Motor neuron (in vitro differentiated cells): ENCODE results near the gene TACR3. TPM values are rescaled to one million over a fixed set of nuclear protein-coding genes. Genes with fewer than 3 reads are reported as not detected.
"Not testable (repeated sequence)": the region's sequence is repeated elsewhere in the genome, so short reads cannot be mapped to it uniquely, and the experiment has no call there.

Experiments used
- ATAC-seq, 8 experiments: fragments of 200-7000 bp; cut with Tn5 transposase; replicated peaks in 6 of 8; 2 replicates each; pipeline ENCODE4 v1.8.0; 2021; ENCODE audit warnings: mild to moderate bottlenecking in 8 of 8, moderate library complexity in 8 of 8
- H3K27ac ChIP-seq, 2 donors: fragments of 250-450 bp; sonication (Bioruptor Pico); 2 replicates each; pipeline ENCODE4 v1.9.0; 2021; ENCODE audit warnings: antibody characterized with exemption in 2 of 2, mild to moderate bottlenecking in 2 of 2, moderate library complexity in 1 of 2
- H3K4me1 ChIP-seq, 2 donors: fragments of 250-450 bp; sonication (Bioruptor Pico); replicated peaks in 1 of 2; 2 replicates each; pipeline ENCODE4 v1.6.1; 2021; ENCODE audit warnings: antibody characterized with exemption in 2 of 2, mild to moderate bottlenecking in 2 of 2, moderate library complexity in 1 of 2
- H3K4me3 ChIP-seq, 5 donors: fragments of 250-450 bp; sonication (Bioruptor Pico); 2 replicates each; pipeline ENCODE4 v1.9.0; 2021; ENCODE audit warnings: antibody characterized with exemption in 5 of 5, mild to moderate bottlenecking in 5 of 5, moderate library complexity in 4 of 5
- WGBS, 10 experiments: fragments of 450-650 bp; shearing (Covaris generic); methylation state at CpG; one replicate each; pipeline ENCODE4 v1.0.0; 2022; 5-methylcytosine and 5-hydroxymethylcytosine counted together
- in situ Hi-C, 9 experiments: fragments of 400-800 bp; cut with MboI; loops; one replicate each; pipeline ENCODE4 v1.15.0; 2021; ENCODE audit warnings: low sequenced_read_pairs in 9 of 9, low pct_unique_long_range_greater_than_20kb in 2 of 9; ENCODE audit not compliant: unreplicated experiment in 9 of 9
- total RNA-seq, 8 experiments: library from RNA; unstranded; fragments of 300-600 nt; gene quantifications; 2 replicates each; pipeline versions ENCODE4 v1.2.3 to v1.2.4, GENCODE V29; 2022

Gene TACR3, protein sequence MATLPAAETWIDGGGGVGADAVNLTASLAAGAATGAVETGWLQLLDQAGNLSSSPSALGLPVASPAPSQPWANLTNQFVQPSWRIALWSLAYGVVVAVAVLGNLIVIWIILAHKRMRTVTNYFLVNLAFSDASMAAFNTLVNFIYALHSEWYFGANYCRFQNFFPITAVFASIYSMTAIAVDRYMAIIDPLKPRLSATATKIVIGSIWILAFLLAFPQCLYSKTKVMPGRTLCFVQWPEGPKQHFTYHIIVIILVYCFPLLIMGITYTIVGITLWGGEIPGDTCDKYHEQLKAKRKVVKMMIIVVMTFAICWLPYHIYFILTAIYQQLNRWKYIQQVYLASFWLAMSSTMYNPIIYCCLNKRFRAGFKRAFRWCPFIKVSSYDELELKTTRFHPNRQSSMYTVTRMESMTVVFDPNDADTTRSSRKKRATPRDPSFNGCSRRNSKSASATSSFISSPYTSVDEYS
- total RNA-seq = 1 to 10 TPM in 3 of 8 experiments, under 1 TPM in 4, not detected in 1; 0.05 to 2.1 (median 0.64) TPM

DNA sequence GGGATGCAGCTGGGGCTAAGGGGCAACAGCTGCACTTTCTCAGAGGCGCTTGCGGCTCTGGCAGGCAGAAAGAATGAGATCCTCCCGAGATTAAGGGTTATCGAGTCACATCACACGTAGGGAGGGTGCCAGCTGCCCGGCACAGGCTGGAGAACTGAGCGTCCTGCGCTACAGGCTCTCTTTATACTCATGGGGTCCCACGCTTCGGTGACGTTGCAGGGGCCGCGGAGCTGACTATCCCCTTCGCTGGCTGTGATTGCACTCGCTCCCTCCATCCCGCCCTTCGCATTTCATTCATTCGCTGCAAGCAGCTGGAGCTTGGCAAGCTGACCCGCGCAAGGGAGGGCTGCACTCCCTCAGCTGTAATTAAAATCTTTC lies at the start of gene TACR3:
TACR3 (minus strand) TSS at position 156 of the 378 bp plus-strand sequence. CDS start 310 bp downstream, outside the sequence.
- 3 to 23% (median 6%) methylated on average over 3 to 17 of the region's 20 CpGs; no CpG with 5 or more reads in 7 of the 10 experiments for WGBS, 10 experiments
- ATAC-seq = peak in 6 of 8 experiments; percentile 68 to 94 (median 92)
- peaks cover 0 to 7% of the 10 kb centered on the region in 2 donors for H3K4me1 ChIP-seq
- H3K4me3 ChIP-seq = peak within 1 kb of the TSS; percentile 14 to 41 (median 36)
- in situ Hi-C loops = no loop called here
- H3K27ac ChIP-seq = peak within 1 kb of the TSS in 1 of 2 donors; percentile 17

DNA sequence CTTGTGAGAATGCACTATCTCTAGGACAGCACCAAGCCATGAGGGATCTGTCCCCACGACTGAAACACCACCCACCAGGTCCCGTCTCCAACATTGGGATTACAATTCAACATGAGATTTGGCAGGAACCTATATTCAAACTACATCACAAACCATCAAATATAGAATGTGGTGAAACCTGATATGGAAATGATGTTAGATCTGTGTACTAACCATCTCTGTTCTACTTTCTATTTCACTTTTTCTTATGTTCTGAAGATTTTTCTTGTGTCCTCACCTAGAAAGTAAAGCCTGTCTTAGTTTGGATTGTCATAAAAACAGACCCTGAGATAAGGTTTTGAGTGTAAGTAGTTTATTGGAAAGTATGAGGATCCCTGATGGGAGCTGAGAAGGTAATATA lies 37.8 kb upstream of the TACR3 start:
- no peak overlapping the region for H3K4me3 ChIP-seq
- 0 to 94% (median 7%) methylated on average over 2 of the region's 2 CpGs; no CpG with 5 or more reads in 7 of the 10 experiments for WGBS, 10 experiments
- ATAC-seq = no peak
- no peaks in the 10 kb centered on the region for H3K4me1 ChIP-seq
- no peak overlapping the region for H3K27ac ChIP-seq
- in situ Hi-C loops = no loop called here

DNA sequence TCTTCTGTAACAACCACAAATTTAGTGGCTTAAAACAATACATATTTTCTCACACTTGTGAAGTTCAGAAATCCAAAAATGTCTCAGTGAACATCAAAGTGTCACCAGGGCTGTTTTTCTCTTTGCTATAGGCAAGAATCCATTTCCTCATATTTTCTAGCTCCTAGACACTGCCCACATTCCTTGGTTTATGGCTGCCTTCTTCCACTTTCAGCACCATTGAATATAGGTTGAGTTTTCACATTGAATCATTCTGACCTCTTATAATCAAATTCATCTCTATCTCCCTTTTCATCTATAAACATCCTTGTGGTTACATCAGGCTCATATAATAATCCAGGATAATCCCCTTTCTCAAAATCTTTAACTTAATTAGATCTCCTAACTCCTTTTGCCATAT lies 37.0 kb upstream of the TACR3 start:
- no peaks in the 10 kb centered on the region for H3K4me1 ChIP-seq
- in situ Hi-C loops = no loop called here
- H3K27ac ChIP-seq = no peak overlapping the region
- no peak for ATAC-seq
- H3K4me3 ChIP-seq = no peak overlapping the region

DNA sequence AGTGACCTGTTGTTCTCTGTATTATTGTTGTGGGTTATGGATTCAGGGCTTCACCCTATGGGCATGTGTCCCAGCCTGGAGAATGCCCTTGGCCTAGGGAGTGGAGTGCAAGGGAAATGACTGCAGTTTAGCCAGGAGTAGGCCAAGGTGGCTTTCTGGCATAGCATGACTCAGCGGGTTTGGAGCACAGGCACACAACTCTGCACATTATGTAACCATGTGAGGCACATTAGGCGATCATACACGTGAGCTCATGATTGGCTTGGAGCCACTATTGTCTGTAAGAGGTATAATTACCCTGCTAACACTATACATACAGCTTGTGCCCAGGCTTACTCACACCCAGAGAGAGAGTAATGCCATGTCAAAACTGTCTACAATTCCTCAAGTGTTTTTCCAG lies 35.1 kb upstream of the TACR3 start:
- Histone ChIP-seq H3K4me1 (no peaks in the 10 kb centered on the region), H3K4me3 (no peak overlapping the region), H3K27ac (no peak overlapping the region)
- WGBS, 10 experiments = 7 to 100% (median 90%) methylated on average over 2 to 3 of the region's 3 CpGs; no CpG with 5 or more reads in 7 of the 10 experiments
- in situ Hi-C loops = no loop called here
- peak in 7 of 8 experiments; percentile 37 to 68 (median 48) for ATAC-seq

DNA sequence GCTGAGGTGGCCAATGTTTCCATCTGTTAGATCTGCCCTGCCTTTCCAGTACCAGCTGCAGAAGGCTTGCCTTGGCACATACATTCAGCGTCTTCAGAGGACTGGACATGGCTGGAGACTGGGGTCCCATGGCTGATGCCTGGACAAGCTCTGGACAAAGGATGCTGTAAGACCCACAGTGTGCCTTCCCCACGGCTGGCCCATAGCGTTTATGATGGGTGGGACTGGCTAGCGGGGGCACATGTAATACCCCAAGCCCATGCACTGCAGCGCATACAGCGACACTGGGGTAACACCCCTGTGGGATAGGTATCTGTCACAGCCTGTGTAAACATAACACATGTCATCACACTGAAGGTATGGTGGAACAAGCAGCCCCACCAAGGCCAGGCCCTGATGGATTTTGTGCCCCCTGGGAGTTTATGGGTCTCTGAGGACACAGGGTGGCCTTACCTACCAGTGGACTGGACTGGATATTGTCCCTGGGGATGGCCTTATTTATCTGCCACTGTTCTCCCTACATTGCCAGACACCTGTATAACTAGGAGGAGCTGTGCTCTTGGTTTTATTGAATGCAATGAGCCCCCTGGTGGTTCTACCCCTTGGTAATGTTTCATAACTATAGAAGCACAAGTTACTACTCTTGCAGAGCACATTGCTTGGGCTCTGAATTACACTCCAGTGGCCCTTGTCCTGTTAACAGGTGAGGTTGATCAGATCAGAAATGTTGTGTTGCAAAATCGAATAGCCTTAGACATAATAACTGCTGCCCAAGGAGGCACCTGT lies 34.3 kb upstream of the TACR3 start:
- Histone ChIP-seq H3K27ac (no peak overlapping the region), H3K4me3 (no peak overlapping the region), H3K4me1 (no peaks in the 10 kb centered on the region)
- WGBS, 10 experiments = 0 to 100% (median 91%) methylated on average over 1 to 5 of the region's 7 CpGs; no CpG with 5 or more reads in 3 of the 10 experiments
- in situ Hi-C loops = no loop called here
- no peak for ATAC-seq

DNA sequence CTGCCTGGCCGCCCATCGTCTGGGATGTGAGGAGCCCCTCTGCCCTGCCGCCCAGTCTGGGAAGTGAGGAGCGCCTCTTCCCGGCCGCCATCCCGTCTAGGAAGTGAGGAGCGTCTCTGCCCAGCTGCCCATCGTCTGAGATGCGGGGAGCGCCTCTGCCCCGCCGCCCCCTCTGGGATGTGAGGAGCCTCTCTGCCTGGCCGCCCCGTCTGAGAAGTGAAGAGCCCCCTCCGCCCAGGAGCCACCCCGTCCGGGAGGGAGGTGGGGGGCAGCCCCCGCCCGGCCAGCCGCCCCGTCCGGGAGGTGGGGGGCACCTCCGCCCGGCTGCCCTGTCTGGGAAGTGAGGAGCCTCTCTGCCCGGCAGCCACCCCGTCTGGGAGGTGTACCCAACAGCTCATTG lies 3.4 kb upstream of the TACR3 start:
- ATAC-seq, H3K4me3 ChIP-seq, in situ Hi-C loops, H3K4me1 ChIP-seq, H3K27ac ChIP-seq: not testable (repeated sequence)
- no CpG with 5 or more reads among the region's 27 CpGs for WGBS, 10 experiments

DNA sequence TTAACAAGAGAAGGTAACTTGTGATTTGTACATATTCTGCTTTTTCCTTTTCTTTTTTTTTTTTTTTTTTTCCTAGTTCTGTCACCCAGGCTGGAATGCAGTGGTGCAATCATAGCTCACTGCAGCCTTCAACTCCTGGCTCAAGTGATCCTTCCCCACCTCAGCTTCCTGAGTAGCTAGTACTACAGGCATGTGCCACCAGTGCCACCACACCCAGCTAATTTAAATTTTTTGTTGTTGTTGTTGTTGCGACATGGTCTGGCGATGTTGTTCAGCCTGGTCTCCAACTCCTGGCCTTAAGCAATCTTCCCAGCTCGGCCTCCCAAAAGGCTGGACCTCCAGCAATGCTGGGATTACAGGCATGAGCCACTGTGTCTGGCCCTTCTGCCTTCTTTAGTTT lies 1.5 kb upstream of the TACR3 start:
- H3K4me3 ChIP-seq = no peak overlapping the region
- 27 to 100% (median 94%) methylated on average over 1 to 2 of the region's 3 CpGs; no CpG with 5 or more reads in 5 of the 10 experiments for WGBS, 10 experiments
- H3K27ac ChIP-seq = no peak overlapping the region
- no peak for ATAC-seq
- peaks cover 0 to 7% of the 10 kb centered on the region in 2 donors for H3K4me1 ChIP-seq
- in situ Hi-C loops = no loop called here

DNA sequence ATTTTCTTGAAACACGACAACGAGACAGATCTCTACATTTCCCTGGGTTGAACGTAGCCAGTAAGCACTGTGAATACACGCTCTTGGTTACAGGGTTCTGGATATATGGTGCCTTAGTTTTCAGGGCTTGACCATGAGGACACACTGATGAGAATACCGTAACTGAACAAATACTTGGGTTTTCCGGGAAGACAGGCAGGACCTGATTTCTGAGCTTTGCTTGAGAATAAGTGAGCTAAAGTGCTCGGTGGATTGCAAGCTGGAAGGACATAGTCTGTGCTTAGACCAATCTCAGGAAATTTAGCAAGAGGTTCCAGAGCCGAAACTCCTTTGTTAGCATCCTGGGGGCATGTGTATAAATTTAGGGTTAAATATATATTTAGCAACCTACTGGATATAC lies 876 bp upstream of the TACR3 start:
- no peak for ATAC-seq
- in situ Hi-C loops = no loop called here
- no peak overlapping the region for H3K4me3 ChIP-seq

DNA sequence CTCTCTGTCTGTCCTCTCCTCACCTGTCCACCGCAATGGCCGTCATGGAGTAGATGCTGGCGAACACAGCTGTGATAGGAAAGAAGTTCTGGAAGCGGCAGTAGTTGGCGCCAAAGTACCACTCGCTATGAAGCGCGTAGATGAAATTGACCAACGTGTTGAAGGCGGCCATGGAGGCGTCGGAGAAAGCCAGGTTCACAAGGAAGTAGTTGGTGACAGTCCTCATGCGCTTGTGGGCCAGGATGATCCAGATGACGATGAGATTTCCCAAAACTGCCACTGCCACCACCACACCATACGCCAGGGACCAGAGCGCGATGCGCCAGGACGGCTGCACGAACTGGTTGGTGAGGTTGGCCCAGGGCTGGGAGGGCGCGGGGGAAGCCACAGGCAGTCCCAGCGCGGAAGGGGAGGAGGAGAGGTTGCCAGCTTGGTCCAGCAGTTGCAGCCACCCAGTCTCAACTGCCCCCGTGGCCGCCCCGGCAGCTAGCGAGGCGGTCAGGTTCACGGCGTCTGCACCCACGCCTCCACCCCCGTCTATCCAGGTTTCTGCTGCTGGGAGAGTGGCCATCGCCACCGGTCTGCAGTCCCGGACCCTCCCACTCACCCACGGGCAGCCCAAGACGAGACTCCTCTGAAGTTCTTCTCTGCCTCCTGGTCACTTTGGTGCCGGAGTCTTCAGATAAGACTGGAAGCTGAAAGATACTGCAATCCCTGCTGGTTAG lies 518 bp downstream of the TACR3 start:
- peak in 6 of 8 experiments; percentile 49 to 71 (median 65) for ATAC-seq
- Histone ChIP-seq H3K4me3 (peak overlapping the region; percentile 14 to 41 (median 36)), H3K27ac (no peak overlapping the region), H3K4me1 (peaks cover 0 to 7% of the 10 kb centered on the region in 2 donors)
- 0 to 64% (median 18%) methylated on average over 3 to 11 of the region's 39 CpGs; no CpG with 5 or more reads in 4 of the 10 experiments for WGBS, 10 experiments
- in situ Hi-C loops = no loop called here

More for the DNA sequence above, 876 bp upstream of the TACR3 start:
- Histone ChIP-seq H3K4me1 (peaks cover 0 to 7% of the 10 kb centered on the region in 2 donors), H3K27ac (no peak overlapping the region)
- 4 to 95% (median 79%) methylated on average over 1 to 8 of the region's 8 CpGs for WGBS, 10 experiments

DNA sequence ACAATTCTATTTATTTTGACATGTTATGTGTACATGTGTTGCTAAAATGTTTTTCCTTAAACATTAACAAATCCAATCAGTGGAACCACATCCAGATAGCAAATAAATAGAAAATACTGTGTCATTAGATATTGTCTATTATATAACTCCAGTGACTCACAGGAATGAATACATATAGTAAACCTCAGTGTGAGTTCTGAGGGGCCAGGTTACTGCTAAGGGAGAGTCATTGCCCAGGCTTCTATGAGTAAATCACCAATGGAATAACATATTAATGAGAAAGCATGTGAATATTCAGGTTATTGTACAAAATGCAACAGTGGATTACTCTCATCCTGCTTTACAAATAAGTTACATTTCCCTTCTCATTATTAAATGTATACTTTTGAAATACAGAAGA lies 27.2 kb downstream of the TACR3 start:
- in situ Hi-C loops = no loop called here

DNA sequence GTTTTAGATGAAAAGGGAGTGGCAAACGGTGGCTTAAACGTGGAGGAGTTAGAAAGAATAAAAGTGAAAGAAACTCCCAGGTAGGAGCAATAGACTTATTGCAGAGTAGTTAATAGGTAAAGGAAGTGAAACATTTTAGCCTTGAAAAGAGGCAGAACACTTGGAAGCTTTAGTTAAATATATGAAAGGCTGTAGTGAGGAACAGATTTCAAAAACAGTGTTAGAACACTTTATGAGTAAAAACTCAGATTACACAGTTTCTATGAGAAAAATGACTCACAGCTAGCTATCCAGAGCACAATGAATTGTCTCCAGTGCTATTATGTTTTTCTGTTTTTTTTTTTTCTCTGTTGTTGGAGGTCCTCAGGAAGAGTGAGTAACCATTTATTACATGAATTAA lies 45.8 kb downstream of the TACR3 start:
- Histone ChIP-seq H3K27ac (no peak overlapping the region), H3K4me3 (no peak overlapping the region), H3K4me1 (no peaks in the 10 kb centered on the region)
- in situ Hi-C loops = no loop called here
- ATAC-seq = no peak
- 0 to 96% (median 72%) methylated on average over 1 to 2 of the region's 2 CpGs for WGBS, 10 experiments

More for the DNA sequence above, 27.2 kb downstream of the TACR3 start:
- Histone ChIP-seq H3K27ac (no peak overlapping the region), H3K4me3 (no peak overlapping the region), H3K4me1 (no peaks in the 10 kb centered on the region)
- ATAC-seq = no peak

DNA sequence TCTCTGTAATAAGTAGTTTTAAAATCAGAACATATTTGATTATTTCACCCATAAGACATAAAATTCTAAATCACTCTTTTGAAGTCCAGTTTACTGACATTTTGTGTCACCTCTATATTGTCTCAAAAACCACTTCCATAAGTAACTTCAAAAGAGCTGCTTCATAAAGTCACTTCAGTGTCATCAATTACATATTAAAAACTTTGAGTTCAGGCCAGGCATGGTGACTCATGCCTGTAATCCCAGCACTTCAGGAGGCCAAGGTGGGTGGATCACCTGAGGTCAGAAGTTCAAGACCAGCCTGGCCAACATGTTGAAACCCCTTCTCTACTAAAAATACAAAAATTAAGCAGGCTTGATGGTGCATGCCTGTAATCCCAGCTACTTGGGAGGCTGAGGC lies 53.0 kb downstream of the TACR3 start:
- H3K27ac ChIP-seq, H3K4me1 ChIP-seq, in situ Hi-C loops, ATAC-seq, H3K4me3 ChIP-seq: not testable (repeated sequence)
